ENCODE measurements around the gene UTP11.

DNA sequence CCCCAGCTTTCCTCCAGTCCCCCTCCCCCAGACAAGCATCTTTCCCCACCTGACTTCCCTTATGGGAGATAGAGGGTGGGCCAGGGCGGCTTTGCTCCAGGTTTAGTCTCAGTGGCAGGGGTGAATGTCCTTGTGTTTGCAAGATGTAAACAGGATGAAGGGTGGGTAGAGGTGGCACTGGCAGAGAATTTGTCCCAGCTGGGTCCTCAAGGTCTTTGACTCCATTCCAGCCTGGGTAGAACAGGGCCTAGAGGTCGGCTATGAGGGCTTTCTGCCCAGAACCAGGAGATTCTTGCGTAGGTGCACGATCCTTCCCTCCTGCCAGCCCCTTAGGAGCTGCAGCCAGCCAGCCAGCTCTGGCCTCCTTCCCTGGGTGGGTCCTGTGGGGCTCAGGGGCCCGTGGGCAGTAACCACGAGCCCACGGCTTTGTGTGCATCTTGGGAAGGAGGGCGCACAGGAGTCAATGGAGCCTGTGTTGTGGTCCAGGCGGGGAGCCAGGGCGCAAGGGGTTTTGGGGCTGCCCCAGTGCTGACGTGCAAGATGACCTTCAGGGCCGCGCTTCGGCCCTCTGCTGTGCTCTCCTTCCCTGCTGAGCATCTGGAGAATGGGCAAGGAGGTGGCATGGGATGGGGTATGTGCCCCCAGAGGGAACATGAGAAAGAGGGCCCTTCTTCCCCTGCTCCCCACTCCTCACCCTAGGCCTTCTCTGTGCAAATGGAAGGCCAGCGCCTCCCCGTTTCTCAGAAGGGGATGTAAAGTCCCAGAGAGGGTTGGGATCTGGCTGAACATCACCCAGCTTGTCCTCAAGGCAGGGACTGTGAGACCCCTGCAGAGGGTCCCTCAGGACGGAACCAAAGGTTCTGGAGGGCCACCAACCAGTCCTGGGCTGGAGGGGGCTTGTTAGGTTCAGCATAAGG lies 18.3 kb downstream of the UTP11 start:
- TF ChIP-seq, protein P1, sequence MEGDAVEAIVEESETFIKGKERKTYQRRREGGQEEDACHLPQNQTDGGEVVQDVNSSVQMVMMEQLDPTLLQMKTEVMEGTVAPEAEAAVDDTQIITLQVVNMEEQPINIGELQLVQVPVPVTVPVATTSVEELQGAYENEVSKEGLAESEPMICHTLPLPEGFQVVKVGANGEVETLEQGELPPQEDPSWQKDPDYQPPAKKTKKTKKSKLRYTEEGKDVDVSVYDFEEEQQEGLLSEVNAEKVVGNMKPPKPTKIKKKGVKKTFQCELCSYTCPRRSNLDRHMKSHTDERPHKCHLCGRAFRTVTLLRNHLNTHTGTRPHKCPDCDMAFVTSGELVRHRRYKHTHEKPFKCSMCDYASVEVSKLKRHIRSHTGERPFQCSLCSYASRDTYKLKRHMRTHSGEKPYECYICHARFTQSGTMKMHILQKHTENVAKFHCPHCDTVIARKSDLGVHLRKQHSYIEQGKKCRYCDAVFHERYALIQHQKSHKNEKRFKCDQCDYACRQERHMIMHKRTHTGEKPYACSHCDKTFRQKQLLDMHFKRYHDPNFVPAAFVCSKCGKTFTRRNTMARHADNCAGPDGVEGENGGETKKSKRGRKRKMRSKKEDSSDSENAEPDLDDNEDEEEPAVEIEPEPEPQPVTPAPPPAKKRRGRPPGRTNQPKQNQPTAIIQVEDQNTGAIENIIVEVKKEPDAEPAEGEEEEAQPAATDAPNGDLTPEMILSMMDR (IDR thresholded peaks at IDR 0.05): no peak
- TF ChIP-seq POLR2A (IDR thresholded peaks at IDR 0.05): no peak
- no peak for TF ChIP-seq EP300 (IDR thresholded peaks at IDR 0.05)
